Cerebellar nuclear complex (tissue), 1 donor: ENCODE data around the gene SOAT1.
"Not testable (repeated sequence)": the region's sequence is repeated elsewhere in the genome, so short reads cannot be mapped to it uniquely, and the experiment has no call there.

ENCODE experiments used
- DNase-seq, 2 experiments: peaks; one replicate each; lab custom pipeline; 2025; lab: John Stamatoyannopoulos, UW

Gene SOAT1

DNA sequence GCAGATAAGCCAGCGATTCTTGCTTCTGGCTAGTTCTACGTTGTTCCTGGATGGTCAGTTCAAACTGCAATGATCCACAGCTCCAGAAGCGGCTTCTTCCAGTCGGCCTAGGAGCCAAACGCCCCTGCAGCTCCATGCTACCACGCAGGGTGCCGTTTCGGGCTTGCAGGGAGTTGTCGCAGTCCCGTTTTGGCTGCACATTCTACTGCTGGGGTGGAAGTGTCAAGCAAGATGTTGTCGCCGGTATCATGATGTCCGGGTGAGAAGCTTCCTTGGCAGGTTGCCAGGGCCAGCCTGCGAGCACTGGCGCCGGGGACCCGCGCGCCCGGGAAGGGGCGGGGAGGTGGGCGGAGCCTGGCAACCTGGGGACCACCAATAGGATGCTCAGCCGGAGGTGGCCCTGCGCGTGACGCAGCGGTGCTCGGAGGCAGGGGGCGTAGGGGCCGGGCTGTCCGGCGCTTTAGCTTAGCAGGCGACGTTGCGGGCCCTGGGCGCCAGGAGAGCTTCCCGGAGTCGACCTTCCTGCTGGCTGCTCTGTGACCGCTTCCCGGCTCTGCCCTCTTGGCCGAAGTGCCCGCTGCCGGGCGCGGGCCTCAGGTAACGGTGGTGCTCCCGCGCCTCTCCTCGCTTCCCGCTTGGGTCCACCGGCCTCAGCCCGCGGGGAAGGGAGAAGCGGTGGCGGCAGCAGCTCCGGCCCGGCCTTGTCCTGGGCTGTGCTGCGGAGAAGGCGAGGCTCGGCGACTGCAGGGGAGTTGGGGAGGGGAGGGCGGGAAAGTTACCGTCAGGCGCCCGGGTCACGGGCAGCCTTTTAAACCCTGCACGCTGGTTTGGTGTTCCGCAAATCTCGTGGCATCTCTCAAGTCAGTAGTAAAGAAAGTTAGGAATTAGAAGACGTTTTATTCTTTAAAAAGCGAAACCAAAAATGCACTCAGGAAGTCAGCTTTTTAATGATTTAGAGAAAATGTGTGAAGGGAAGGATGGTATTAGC lies at the start of gene SOAT1:
TSS of gene SOAT1 (plus strand) at position 458 of the 988 bp plus-strand sequence. CDS start 8,888 bp downstream, outside the sequence.
- DNase-seq, result peak; percentile 64 to 82

DNA sequence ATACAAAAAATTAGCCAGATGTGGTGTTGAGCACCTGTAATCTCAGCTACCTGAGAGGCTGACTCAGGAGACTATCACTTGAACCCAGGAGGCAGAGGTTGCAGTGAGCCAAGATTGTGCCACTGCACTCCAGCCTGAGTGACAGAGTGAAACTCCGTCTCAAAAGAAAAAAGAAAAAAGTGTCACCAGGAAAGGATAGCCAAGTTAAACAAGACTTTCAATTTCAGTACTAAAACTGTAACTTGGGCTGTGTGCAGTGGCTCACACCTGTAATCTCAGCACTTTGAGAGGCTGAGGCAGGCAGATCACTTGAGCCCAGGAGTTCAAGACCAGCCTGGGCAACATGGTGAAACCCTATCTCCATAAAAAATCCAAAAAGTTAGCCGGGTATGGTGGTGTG lies 48.2 kb upstream of the SOAT1 start:
- DNase-seq, result not testable (repeated sequence)

DNA sequence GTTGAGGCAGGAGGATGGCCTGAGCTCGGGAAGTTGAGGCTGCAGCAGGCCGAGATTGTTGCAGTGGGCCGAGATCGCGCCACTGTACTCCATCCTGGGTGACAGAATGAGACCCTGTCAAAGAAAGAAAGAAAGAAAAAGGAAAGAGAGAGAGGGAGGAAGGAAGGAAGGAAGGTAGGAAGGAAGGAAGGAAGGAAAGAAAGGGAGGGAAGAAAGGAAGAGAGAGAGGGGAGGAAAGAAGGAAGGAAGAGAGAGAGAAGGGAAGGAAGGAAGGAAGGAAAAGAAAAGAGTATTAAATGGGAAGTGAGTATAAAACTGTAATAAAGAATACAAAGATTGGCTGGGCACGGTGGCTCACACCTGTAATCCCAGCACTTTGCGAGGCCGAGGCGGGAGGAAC lies 45.7 kb upstream of the SOAT1 start:
- no peak for DNase-seq

DNA sequence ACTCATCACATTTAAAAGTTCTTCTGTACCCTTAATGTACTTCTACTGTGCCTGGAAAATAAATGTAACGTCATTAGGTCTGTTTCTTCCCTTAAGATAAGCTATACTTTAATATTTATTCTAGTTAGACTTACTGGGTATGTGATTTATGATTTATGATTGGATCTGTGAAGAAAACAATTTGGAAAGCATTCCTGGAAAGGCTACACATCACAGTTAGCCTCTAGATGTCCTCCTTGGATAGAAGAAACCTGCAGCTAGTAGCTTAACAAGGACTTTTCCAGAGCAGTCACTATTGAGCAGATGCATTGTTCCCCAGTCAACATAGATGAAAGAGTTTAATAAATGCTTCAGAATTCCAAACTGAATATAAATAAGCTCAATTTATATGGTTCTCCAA lies 41.9 kb upstream of the SOAT1 start:
- no peak for DNase-seq

DNA sequence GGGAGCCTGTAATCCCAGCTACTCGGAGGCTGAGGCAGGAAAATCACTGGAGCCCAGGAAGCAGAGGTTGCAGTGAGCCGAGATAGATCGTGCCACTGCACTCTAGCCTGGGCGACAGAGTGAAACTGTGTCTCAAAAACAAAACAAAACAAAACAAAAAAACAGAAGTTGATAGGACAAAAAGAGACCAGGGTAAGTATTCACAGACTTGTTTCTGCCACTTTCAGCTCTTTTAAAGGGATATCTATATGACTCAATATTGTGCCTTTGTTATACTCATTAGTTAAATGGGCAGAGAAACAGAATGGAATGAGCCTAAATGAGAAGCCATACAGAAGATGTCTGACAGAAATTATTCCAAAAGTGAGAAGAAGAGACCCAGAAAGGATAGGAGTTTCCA lies 41.0 kb upstream of the SOAT1 start:
- DNase-seq, result no peak

DNA sequence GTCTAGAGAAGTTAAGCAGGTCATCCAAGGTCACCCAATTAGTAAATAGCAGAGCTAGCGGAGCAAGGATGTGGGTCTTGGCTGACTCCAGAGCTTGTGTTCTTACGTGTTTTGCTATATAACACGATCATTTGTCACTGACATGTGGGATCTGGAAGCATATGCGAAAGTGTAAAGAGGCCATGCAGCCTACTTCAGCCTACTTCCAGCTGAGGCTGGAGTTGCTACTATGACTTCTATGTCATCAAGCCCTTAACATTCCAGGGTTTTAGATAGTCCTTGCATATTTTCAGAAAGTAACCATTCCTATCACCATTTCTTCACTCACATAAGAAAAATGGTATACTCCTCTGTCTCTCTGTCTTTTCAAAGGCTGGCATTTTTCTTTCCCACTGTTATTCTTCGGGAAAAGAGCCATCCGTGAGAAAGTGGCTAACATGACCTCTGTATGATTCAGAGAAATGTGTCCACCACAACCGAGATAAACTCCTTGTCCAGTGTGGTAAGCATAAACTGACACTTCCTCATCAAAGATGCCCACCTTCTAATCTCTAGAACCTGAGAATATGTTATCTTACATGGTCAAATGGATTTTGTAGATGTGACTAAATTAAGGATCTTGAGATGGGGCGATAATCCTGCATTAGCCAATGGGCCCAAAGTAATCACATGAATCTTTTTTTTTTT lies 40.2 kb upstream of the SOAT1 start:
- DNase-seq, result no peak

DNA sequence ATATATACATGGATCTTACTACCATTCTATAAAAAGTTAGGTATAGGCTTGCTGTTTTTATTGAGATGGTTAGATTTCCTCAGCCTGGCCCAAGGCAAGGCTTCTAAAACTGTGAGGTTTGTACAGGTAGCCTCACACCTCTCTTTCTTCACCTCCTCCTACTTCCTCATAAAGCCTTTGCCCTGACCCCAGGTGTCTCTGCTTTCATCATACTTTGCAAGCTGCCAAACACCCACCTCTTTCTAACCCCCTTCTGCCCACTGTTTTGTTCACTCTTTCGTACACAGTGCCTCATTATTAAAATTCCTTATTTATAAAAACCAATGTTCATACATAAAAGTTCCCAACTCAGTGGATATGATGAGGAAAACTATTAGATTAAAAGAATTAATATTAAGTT lies 31.4 kb upstream of the SOAT1 start:
- DNase-seq, result no peak

DNA sequence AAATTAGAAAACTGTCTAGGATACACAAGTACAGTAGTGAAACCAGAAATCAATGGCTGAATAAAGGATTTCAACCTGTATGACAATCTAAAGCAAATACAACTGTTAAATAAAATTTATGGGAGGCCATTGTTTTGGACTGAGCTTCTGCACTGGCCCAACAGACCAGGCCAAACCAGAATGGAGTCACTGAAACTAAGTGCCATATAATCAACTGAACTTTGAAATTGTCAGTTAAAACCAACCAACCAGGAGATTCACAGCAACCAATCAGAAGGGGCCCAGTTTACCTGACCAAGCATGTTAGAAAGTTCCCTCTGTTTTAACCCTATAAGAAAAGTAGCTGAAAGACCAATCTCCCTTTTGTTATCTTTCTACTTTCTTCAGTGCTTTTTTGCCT lies 30.5 kb upstream of the SOAT1 start:
- no peak for DNase-seq

DNA sequence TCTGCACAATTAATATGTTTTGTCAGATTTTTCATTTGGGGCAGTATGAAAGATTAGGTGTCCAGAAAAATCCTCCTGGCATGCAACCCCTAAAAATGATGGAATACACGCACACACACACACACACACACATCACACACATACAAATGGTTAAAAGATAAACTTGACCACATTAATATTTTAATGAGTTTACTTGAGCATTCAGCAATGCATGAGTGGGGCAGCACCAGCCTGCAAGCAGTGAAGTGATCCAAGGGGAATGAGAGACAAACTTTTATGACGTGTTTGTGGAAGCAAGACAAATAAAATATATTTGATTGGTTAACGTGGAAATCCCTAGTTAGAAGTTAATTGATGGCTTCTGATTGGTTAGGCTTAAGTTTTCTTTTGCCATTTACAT lies 29.1 kb upstream of the SOAT1 start:
- no peak for DNase-seq

DNA sequence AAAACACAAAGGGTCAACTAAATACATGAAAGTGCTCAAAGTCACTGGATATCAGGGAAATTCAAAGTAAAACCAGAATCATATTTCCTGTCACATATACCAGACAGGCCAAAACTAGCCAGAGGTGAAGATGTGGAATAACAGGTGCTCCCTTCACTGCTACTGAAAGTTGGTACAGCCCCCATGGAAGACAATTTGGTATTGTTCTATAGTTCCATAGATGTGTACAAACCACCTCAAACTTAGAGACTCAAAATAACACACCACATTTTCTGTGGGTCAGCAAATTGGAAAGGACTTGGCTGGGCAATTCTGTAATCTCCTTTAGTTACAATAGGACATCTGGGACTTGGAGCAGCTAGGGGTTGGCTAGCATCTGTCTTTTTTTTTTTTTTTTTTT lies 24.5 kb upstream of the SOAT1 start:
- DNase-seq, result no peak

DNA sequence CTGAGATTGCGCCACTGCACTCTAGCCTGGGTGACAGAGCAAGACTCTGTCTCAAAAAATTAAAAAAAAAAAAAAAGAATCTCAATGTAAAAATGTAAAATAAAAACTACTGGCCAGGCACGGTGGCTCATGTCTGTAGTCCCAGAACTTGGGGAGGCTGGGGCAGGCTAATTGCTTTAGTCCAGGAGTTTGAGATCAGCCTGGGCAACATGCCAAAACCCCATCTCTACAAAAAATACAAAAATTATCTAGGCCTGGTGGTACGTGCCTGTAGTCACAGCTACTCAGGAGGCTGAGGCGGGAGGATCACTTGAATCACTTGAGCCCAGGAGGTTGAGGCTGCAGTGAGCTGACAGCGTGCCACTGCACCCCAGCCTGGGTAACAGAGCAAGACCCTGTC lies 19.2 kb upstream of the SOAT1 start:
- DNase-seq, result not testable (repeated sequence)

DNA sequence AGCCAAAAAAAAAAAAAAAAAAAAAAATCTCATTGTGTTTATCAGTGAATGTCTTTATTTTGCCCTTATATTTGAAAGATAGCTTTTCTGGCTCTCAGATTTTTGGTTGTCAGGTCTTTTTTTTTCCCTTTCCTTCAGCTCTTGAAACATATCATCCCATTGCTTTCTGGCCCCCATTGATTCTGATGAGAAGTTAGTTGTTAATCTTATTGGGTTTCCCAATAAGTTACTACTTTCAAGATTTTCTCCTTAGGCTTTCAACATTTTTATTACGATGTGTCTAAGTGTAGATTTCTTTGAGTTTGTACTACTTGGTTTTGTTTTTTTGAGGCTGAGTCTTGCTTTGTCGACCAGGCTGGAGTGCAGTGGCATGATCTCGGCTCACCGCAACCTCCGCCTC lies 14.7 kb upstream of the SOAT1 start:
- no peak for DNase-seq

DNA sequence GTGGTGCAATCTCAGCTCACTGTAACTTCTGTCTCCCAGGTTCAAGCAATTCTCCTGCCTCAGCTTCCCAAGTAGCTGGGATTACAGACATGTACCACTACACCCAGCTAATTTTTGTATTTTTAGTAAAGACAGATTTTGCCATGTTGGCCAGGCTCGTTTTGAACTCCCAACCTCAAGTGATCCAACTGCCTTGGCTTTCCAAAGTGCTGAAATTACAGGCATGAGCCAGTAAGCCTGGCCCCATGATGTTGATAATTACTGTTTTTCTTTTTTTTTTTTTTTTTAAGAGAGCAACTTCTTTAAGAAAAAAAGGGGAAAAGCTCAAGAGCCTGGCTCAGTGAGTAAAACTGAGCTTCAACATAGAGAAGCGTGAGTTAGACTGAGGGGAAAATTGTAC lies 9.6 kb upstream of the SOAT1 start:
- no peak for DNase-seq

DNA sequence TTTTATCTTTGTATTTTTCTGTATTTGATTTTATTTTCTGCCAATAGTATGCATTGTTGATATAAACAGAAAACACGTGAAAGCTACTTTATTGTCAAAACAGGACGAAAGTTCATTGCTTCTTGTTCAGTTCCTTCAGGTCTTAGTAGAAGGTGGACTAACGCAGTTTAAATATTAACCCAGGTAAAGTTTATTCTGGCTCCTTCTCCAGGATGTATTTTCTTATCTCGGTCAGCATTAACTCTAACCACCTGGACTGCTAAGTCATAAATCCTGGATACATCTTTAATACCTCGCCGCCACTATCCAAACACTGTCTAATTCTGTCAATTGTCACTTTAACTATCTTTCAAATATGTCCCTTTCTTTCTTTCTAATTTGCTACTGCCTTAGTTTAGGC lies 5.7 kb upstream of the SOAT1 start:
- no peak for DNase-seq

DNA sequence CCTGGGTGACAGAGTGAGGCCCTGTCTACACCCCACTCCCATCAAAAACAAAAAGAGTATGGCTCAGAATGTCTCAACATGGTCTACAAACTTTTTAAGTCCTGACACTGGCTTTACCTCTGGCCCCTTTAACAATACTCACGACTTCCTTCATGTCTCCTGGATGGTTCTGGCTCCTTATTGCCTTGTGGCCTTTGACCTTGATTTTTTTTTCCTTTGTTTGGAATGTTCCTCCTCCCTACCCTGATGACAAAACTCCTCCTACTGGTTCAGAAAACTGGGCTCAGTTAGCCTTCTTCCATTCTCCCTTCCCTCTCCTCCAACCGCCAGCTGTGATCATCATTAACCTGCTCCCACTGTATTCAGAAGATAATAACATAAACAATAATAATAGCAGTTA lies 4.6 kb upstream of the SOAT1 start:
- no peak for DNase-seq

DNA sequence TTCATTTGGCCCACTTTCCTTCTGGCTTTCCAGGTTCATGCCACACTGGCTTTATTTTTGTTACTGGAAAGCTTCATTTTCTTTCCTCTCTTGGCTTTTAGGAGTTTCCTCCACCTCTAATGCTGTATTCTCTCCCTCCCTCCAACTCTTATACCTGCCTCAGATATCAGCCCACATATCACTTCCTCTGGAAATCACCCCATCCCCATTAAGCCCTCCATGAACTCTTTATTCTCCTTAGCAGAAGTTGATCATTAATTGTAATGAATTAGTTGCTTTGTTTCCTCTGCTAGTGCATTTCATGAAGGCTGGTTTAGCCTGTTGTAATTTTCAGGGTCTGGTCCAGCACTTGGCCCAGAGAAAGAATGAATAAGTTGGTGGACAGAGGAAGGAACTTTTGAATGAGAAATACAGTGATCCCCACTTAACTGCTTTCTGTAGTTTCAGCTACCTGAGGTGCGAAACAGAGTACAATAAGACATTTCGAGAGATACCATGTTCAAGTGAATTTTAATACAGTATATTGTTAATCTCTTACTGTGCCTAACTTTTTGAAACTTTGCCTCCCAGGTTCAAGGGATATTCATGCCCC lies 1.7 kb downstream of the SOAT1 start:
- no peak for DNase-seq

DNA sequence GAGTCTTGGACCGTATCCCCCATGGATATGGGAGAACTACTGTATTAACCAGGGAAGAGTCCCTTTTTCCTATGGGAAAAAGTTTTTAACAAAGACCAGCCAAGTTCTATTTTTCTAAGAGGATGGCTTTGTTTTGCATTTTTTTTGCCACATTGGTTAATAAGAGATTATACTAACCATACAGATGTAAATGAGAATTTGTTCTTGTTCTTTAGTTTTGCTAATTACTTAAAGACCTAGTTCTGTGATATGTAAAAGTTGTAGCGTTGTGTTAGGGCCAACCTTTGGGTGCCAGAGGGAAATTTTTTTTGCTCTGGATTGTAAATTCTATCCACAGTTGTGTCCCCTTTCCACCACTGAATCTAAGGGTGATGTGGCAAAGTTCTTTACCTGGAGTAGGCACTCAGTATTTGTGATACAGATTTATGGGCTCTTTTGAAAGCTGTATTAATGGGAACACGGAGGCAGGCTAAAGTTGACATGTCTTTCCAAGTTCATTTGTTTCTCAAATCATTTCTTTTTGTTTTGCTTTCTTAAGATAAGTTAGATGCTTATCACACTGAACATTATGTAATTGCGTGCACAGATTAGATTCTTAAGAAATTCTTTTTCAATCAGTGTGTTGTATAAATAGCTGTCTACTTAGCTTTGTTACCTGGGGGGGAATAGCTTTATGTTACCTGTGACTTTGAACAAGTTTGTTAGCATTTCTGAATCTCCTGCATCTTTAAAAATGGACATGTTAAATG lies 2.9 kb downstream of the SOAT1 start:
- no peak for DNase-seq

DNA sequence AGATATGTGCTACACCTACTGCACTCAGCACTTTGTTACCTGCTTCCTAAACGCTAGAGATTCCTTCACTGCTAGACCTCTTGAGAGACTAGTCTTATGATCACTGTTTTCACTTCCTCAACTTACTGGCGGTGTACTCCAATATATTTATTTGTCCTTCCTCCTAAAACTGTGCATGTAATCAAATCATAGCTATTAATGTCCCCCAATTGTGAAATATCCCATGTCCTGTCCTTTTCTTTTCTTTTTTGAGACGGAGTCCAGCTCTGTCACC lies 3.4 kb downstream of the SOAT1 start:
- no peak for DNase-seq

DNA sequence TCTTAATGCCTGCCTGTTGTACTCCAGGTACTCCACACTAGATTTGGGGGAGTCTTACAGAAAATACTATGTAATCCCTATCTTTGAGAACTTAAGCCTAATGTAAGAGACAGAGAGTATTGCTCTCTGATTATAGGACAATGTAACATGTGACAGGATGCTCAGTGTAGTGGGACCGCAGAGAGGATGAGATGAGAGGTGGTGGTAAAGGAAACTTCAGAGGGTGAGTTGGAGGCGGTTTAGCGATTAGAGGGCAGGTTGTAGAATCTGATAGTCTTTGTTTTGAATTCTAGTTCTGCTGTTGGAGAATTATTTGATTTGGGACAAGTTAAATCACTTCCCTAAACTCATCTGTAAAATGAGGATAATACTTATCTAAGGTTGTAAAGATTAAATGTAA lies 5.4 kb downstream of the SOAT1 start:
- no peak for DNase-seq

DNA sequence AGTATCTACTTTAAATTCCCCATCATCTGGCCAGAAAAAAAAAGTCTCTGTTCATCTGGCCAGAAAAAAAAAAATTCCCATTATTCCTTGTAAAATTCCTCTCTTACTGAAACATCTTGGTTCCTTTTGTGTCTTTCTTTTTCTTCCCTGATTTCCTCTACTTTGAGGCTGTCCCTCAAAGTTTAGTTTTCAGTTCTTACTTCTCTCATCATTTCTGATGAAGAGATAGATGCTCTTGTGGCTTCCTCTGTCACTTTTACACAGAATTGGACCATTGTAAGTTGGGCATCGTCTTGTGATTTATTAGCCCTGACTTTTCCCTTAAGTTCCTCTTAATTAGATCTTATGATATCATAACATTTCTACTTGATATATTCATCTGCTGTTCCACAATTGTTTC lies 6.5 kb downstream of the SOAT1 start:
- DNase-seq, result no peak

DNA sequence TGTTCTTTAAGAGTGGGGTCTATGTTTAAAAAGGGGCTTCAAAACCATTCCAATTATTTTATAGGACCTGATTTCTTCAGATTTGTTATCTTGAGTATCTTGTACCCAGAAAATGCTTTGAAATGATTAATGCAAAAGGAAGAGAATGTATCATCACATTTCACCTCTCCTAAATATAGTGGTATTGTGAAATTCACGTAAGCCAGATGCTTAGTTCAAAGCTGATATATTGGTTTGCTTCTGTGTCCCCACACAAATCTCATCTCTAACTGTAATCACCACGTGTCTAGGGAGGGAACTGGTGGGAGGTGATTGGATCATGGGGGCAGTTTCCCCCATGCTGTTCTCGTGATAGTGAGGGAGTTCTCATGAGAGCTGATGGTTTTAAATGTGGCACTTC lies 8.5 kb downstream of the SOAT1 start:
- DNase-seq, result no peak

DNA sequence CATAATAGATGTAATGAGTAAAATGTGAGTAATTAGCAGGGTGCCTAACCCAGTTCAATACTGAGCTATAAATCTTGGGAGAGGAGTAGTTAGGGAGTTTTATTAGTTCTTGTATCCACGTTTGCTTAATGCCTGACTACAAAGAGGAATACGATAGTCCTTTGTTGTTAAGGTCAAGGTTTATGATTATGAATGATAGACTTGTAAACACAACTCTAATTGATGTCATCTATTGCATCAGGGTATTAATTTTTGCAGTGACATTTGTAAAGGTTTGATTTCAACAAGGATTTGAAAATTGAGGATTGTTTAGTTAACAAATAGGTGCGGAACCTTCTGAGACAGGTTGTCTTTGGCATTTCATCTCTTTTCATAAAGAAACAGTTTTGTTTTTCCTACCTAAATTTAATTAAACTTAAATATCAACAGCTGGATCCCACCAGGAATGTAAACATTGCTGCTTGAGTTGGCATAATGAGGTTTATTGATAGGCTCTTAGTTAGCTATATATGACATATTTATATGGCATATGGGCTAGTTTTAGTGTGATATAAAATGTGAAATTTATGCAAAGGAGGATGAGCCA lies 9.7 kb downstream of the SOAT1 start:
- no peak for DNase-seq
